Right lobe of liver (tissue), 6 donors: ENCODE results near the gene OR8B3. TPM values are rescaled to one million over a fixed set of nuclear protein-coding genes. Genes with fewer than 3 reads are reported as not detected.

Experiments used
- ATAC-seq, 4 donors: fragments of 200-7000 bp; cut with Tn5 transposase; one replicate each; pipeline ENCODE4 v1.9.1; 2020; ENCODE audit warnings: mild to moderate bottlenecking in 4 of 4, moderate library complexity in 4 of 4
- DNase-seq, 3 donors: peaks; one replicate each; pipeline ENCODE4 v3.0.0-alpha.2; 2020
- H3K27ac ChIP-seq, 3 donors: fragments of 200-600 bp; one replicate each; pipeline ENCODE4 v1.8.0; 2022
- H3K27me3 ChIP-seq, 2 donors: fragments of 200-600 bp; one replicate each; pipeline ENCODE4 v1.8.0; 2022
- H3K36me3 ChIP-seq, 4 donors: fragments of 200-600 bp; sonication (generic) in 1 of 4; one replicate each; pipeline versions ENCODE4 v1.5.1 to v1.8.0; 2017 to 2022; ENCODE audit warnings: control low read depth in 1 of 4
- H3K4me1 ChIP-seq, 4 donors: fragments of 200-600 bp; sonication (generic) in 1 of 4; one replicate each; pipeline versions ENCODE4 v1.5.1 to v1.8.0; 2017 to 2022; ENCODE audit warnings: control low read depth in 1 of 4
- H3K4me3 ChIP-seq, 3 donors: fragments of 200-600 bp; one replicate each; pipeline ENCODE4 v1.8.0; 2022
- H3K9me3 ChIP-seq, 4 donors: fragments of 200-600 bp; sonication (generic) in 1 of 4; one replicate each; pipeline versions ENCODE4 v1.5.1 to v1.8.0; 2017 to 2022; ENCODE audit warnings: control low read depth in 1 of 4
- CTCF ChIP-seq, 4 donors: fragments of 200-600 bp in 3 of 4; fragments of 450-650 bp in 1 of 4; IDR thresholded peaks; one replicate each; pipeline versions ENCODE4 v1.5.1 to v1.8.0; 2016 to 2022; ENCODE audit warnings: antibody characterized with exemption in 4 of 4, mild to moderate bottlenecking in 2 of 4
- POLR2A ChIP-seq: fragments of 450-650 bp; IDR thresholded peaks from one replicate; pipeline ENCODE4 v1.6.1; 2017; ENCODE audit warnings: antibody characterized with exemption, mild to moderate bottlenecking
- WGBS: methylation state at CpG from one replicate; pipeline ENCODE4 v1.1.6; 2018; ENCODE audit warnings: low coverage, low lambda C conversion rate; ENCODE audit not compliant: insufficient coverage; ENCODE audit errors: missing lambda C conversion rate; 5-methylcytosine and 5-hydroxymethylcytosine counted together
- intact Hi-C, 2 donors: fragments of 100-400 bp; cut with DNase I; formaldehyde crosslinking; loops; one replicate each; pipeline versions ENCODE4 v1.11.2 to v1.14.1; 2022
- total RNA-seq, 6 experiments: library from RNA; depleted of rRNA in 2 of 6; stranded (reverse); fragments of >200 nt in 2 of 6; fragmentation: NEBNext Ultra II Directional in 3 of 6; extraction: Animal tissue kit (Norgen Biotek cat#: 25700) in 3 of 6; gene quantifications; one replicate each; pipeline versions ENCODE4 v1.1.0 to v1.2.4, GENCODE V29; 2016 to 2023
- donor health status: DM: no; HTN: yes; CAD: no.
- donor health status: DM: no; HTN: no; CAD: no.
- donor health status: DM: no; HTN: no; CAD: no.
- donor health status: DM: no; HTN: yes; CAD: no.
- donor health status: DM: no; HTN: yes; CAD: no.

Gene OR8B3
- total RNA-seq, 6 experiments from 2014 or later = not detected

DNA sequence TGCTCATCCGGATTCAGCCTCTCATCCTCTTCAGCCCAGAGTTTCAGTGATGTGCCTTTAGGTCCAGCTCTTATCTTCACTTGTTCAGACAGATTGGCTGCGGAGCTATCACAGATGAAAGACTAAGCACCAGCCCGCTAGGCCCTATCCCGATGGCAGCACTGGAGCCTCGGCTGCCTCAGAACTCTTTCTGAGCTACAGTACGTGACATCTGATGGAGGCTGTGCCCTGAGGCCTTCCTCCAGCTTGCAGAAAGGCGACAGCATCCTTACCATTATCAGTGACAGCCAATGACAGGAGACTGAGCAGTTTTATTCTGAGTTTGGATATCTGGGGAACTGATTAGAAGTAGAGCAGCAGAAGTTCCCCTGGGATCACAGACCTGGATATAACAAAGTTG, 42.7 kb upstream of the OR8B3 start:
- Histone ChIP-seq H3K27me3 (peaks cover 0 to 4% of the 10 kb centered on the region in 2 donors), H3K9me3 (no peaks in the 10 kb centered on the region), H3K36me3 (no peaks in the 10 kb centered on the region), H3K4me1 (no peaks in the 10 kb centered on the region), H3K4me3 (no peak overlapping the region), H3K27ac (no peak overlapping the region)
- ATAC-seq (no peak), DNase-seq (no peak)
- intact Hi-C loops = no loop called here
- 50% methylated on average over 3 of the region's 7 CpGs for WGBS
- TF ChIP-seq CTCF (IDR thresholded peaks at IDR 0.05) (no peak), POLR2A (no peak)

DNA sequence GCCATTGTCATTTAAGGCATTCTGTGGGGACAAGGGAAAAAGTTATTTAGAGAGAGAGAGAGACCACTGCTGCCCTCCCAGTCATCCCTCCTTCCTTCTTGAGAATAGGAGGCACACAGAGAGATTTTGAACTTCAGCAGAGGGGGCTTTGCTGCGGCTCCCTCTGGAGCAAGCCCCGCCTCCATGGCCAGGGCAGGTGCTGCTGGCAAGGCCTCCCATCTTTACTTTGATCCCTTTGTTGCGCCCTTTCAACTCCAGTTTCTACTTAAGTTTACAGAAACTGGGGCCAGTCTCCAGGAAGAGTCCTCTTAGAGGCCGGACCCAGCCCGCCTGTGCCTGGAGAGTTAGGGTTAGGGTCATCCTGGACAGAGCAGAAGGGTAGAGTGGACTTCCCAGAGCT, 42.3 kb upstream of the OR8B3 start:
- no peak for DNase-seq
- Histone ChIP-seq H3K4me1 (no peaks in the 10 kb centered on the region), H3K4me3 (no peak overlapping the region), H3K27ac (no peak overlapping the region), H3K27me3 (peaks cover 0 to 4% of the 10 kb centered on the region in 2 donors), H3K36me3 (no peaks in the 10 kb centered on the region), H3K9me3 (no peaks in the 10 kb centered on the region)
- WGBS = 86% methylated on average over 3 of the region's 5 CpGs
- ATAC-seq = no peak
- TF ChIP-seq POLR2A (no peak), CTCF (IDR thresholded peaks at IDR 0.05) (no peak)
- intact Hi-C loops = no loop called here

GRCh38 chr11:124440608-124441007, 41.8 kb upstream of the OR8B3 start:
- no peaks in the 10 kb centered on the region for H3K9me3 ChIP-seq

GRCh38 chr11:124434699-124435098, 35.9 kb upstream of the OR8B3 start:
- Histone ChIP-seq H3K27me3 (no peaks in the 10 kb centered on the region), H3K4me3 (no peak overlapping the region), H3K4me1 (no peaks in the 10 kb centered on the region), H3K9me3 (no peaks in the 10 kb centered on the region), H3K36me3 (no peaks in the 10 kb centered on the region), H3K27ac (no peak overlapping the region)
- TF ChIP-seq POLR2A (no peak), CTCF (IDR thresholded peaks at IDR 0.05) (no peak)
- DNase-seq = no peak
- WGBS = 44% methylated on average over 2 of the region's 2 CpGs
- intact Hi-C loops = no loop called here
- no peak for ATAC-seq

More at GRCh38 chr11:124440608-124441007, 41.8 kb upstream of the OR8B3 start:
- Histone ChIP-seq H3K36me3 (no peaks in the 10 kb centered on the region), H3K27me3 (peaks cover 0 to 4% of the 10 kb centered on the region in 2 donors), H3K4me1 (no peaks in the 10 kb centered on the region), H3K4me3 (no peak overlapping the region), H3K27ac (no peak overlapping the region)
- WGBS = 65% methylated on average over 3 of the region's 4 CpGs
- intact Hi-C loops = no loop called here
- no peak for TF ChIP-seq CTCF (IDR thresholded peaks at IDR 0.05)
- TF ChIP-seq POLR2A = no peak
- ATAC-seq = no peak
- no peak for DNase-seq

- 50% methylated on average over 2 of the region's 2 CpGs for WGBS
- Histone ChIP-seq H3K4me3 (no peak overlapping the region), H3K36me3 (no peaks in the 10 kb centered on the region), H3K4me1 (no peaks in the 10 kb centered on the region), H3K9me3 (no peaks in the 10 kb centered on the region), H3K27me3 (no peaks in the 10 kb centered on the region), H3K27ac (no peak overlapping the region)
- no peak for ATAC-seq
- intact Hi-C loops = loop anchor here in 1 of 2 donors (10.0 kb wide), 1 partner anchor 165 kb away; no protein-coding TSS in a partner anchor
- TF ChIP-seq POLR2A (no peak), CTCF (IDR thresholded peaks at IDR 0.05) (no peak)
- no peak for DNase-seq
Observed at GRCh38 chr11:124429599-124429998, 30.8 kb upstream of the OR8B3 start.
